Mucosa of descending colon (tissue), 3 donors: ENCODE data around the gene FBXW10B. TPM values are rescaled to one million over a fixed set of nuclear protein-coding genes. Genes with fewer than 3 reads are reported as not detected.
"Not testable (repeated sequence)": the region's sequence is repeated elsewhere in the genome, so short reads cannot be mapped to it uniquely, and the experiment has no call there.

Experiments used
- ATAC-seq: fragments of 200-7000 bp; cut with Tn5 transposase; one replicate; pipeline ENCODE4 v1.9.1; 2020; ENCODE audit warnings: mild to moderate bottlenecking, moderate library complexity
- DNase-seq, 3 donors: peaks; one replicate each; pipeline ENCODE4 v3.0.0-alpha.2; 2020
- H3K36me3 ChIP-seq: fragments of 200-600 bp; one replicate; pipeline ENCODE4 v1.8.0; 2021; ENCODE audit warnings: low read depth, mild to moderate bottlenecking
- H3K4me1 ChIP-seq: fragments of 200-600 bp; one replicate; pipeline ENCODE4 v1.8.0; 2021; ENCODE audit warnings: low read depth, mild to moderate bottlenecking
- H3K4me3 ChIP-seq: fragments of 200-600 bp; one replicate; pipeline ENCODE4 v1.8.0; 2021; ENCODE audit warnings: mild to moderate bottlenecking
- H3K9me3 ChIP-seq: fragments of 200-600 bp; one replicate; pipeline ENCODE4 v1.8.0; 2021; ENCODE audit warnings: mild to moderate bottlenecking
- intact Hi-C, 2 donors: fragments of 100-400 bp; cut with DNase I in 1 of 2; cut with micrococcal nuclease in 1 of 2; formaldehyde crosslinking; loops; one replicate each; pipeline versions ENCODE4 v1.11.0 to v1.11.1; 2022; cut with DNase I, micrococcal nuclease
- total RNA-seq, 3 donors: library from RNA; stranded (reverse); fragmentation: NEBNext Ultra II Directional in 2 of 3; extraction: Animal tissue kit (Norgen Biotek cat#: 25700) in 2 of 3; gene quantifications; one replicate each; pipeline versions ENCODE4 v1.2.1 to v1.2.4, GENCODE V29; 2021 to 2023
- donor health status: DM: no; HTN: no; CAD: no; lungs with moderate emphysema.
- donor health status: DM: no; HTN: no; CAD: no.
- donor health status: DM: no; HTN: yes; CAD: no.

FBXW10B gene
- total RNA-seq, 3 donors from 2014 or later = 0.75 to 1.3 (median 0.82) TPM

GRCh38 chr17:15581462-15581861, 38.0 kb downstream of the FBXW10B start:
- H3K4me1 ChIP-seq, H3K4me3 ChIP-seq, DNase-seq, H3K9me3 ChIP-seq, ATAC-seq, H3K36me3 ChIP-seq, intact Hi-C loops: not testable (repeated sequence)

DNA sequence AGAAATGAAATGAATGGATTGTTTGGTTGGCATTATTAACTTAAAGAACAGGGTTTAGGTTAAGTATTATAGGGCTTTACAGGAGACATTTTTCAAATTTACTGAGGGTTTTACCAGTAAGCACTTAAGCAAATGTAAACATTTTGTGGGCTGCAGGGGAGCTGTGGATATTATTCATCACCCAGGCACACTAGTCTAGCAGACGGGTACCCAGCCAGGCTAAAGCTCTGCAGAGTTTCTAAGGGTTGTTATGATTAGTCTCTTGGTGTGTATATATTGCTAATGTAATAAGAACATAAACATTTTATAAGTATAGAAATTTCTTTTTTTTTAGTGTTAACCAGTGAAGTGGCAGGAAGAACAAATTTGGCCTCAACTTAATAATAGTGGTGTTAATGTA, 42.7 kb downstream of the FBXW10B start:
- ATAC-seq, H3K4me1 ChIP-seq, H3K4me3 ChIP-seq, DNase-seq, H3K9me3 ChIP-seq, H3K36me3 ChIP-seq, intact Hi-C loops: not testable (repeated sequence)

DNA sequence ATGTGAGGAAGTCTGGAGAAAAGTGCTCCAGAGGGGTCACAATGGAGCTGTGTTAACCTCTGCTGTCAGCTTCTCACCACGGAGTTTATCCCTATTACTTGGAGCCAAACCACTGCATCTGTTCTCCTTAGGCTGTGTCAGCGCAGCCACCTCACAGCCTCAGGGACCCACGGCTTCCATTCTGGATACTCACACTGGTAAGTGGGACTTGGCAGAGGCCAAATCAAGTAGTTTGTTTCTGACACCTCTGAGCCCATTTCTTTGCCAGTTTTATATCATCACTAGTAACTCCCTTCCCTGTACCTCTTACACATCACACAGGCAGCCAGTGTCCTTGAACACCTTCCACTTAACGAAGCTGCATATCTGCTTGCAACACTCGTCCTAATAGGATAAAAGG, 44.8 kb downstream of the FBXW10B start:
- H3K9me3 ChIP-seq, H3K4me1 ChIP-seq, DNase-seq, intact Hi-C loops, ATAC-seq, H3K36me3 ChIP-seq, H3K4me3 ChIP-seq: not testable (repeated sequence)

GRCh38 chr17:15573870-15574269, 45.6 kb downstream of the FBXW10B start:
- intact Hi-C loops, H3K36me3 ChIP-seq, H3K4me3 ChIP-seq, H3K9me3 ChIP-seq, H3K4me1 ChIP-seq: not testable (repeated sequence)
- peak; percentile 83 for ATAC-seq
- peak in 1 of 3 donors; percentile 67 for DNase-seq

Other genes starting within 250 kb of the FBXW10B start
- gene CDRT4, start 152.1 kb downstream of the FBXW10B start, total RNA-seq = 10 to 100 TPM in 1 of 3 donors, 1 to 10 TPM in 2; 4.8 to 17.5 (median 5.7) TPM
- gene TVP23C, start 56.2 kb downstream of the FBXW10B start, total RNA-seq = 10 to 100 TPM in 2 of 3 donors, 1 to 10 TPM in 1; 9.7 to 25.0 (median 14.0) TPM
- gene TRIM16, start 64.6 kb upstream of the FBXW10B start, total RNA-seq = 10 to 100 TPM; 20.1 to 22.8 (median 21.9) TPM
- gene ZNF286A, start 80.0 kb upstream of the FBXW10B start, total RNA-seq = 10 to 100 TPM in 2 of 3 donors, 1 to 10 TPM in 1; 6.0 to 21.6 (median 10.2) TPM
- gene TBC1D26, start 112.6 kb upstream of the FBXW10B start, total RNA-seq = under 1 TPM in 1 of 3 donors, not detected in 2; 0.16 TPM